AG04450 (cell line): ENCODE results near the gene PHC2. TPM values are rescaled to one million over a fixed set of nuclear protein-coding genes. Genes with fewer than 3 reads are reported as not detected.

Experiments
- CTCF ChIA-PET: fragments of 300-600, 350-600 bp; formaldehyde crosslinking; extraction: SDS; loops from one replicate; lab custom pipeline; 2022; ENCODE audit warnings: antibody characterized with exemption, inconsistent platforms; lab: Charles Lee
- POLR2A ChIA-PET: fragments of 350-600 bp; formaldehyde crosslinking; extraction: SDS; loops from one replicate; lab custom pipeline; 2021; ENCODE audit warnings: antibody characterized with exemption, inconsistent platforms; lab: Yijun Ruan, JAX
- DNase-seq: peaks from one replicate; pipeline ENCODE4 v3.0.0-alpha.2; 2011; ENCODE audit warnings: low read depth, low spot score
- H3K27ac ChIP-seq: one replicate; pipeline ENCODE4 v1.5.1; 2012; ENCODE audit warnings: low read depth, low read length, control low read depth
- H3K27me3 ChIP-seq: one replicate; pipeline ENCODE4 v1.6.0; 2012; ENCODE audit warnings: low read length; ENCODE audit not compliant: control insufficient read depth, insufficient read depth
- H3K4me3 ChIP-seq: 2 replicates; pipeline ENCODE4 v1.5.1; 2011; ENCODE audit warnings: mild to moderate bottlenecking, low read depth, low read length, control low read depth
- H3K9me3 ChIP-seq: 2 replicates; pipeline ENCODE4 v1.5.1; 2012; ENCODE audit warnings: low read length; ENCODE audit not compliant: control insufficient read depth, insufficient read depth
- polyA plus RNA-seq: library from polyadenylated mRNA; depleted of rRNA; stranded (reverse); fragments of >200 nt; gene quantifications from 2 replicates; pipeline ENCODE4 v1.2.3, GENCODE V29; 2011
- TF ChIP-seq, protein P1 (sequence below): IDR thresholded peaks from 2 replicates; pipeline ENCODE4 v1.5.1; 2011; ENCODE audit warnings: low read depth, low read length, control low read depth, inconsistent platforms

The PHC2 gene
- polyA plus RNA-seq, 1 experiment: 47.1 TPM

DNA sequence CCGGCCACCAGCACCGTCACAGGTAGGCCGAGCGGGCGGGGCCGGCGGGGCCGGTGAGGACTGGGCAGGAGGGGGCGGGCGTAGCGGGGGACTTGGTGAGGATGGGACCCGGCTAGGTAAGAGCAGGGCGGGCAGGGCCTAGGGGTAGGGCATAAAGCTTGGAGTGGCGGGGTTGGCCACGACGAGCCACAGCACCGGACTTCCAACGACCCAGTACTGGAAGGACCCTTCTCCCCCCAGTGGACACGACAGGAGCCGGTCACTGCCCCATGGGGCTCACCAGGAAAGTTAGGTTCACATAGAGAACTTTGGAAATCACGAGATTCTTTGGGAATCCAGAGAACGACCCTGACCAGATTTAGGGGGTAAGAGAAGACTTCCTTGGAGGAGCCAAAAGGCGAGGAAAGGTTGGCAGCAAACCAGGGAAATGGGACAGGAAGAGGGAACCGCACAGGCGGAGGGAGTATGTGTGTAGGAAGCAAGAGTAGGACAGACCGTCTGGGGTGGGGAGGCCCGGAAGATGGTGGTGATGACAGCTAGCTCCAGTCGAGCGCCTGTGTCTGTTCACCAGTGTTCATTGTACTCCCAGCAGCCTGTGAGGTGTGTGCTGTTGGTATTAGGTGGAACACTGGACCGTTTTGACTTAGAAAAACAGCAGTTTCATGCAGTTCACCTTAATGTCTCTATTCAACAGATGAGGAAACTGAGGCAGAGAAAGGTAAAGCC lies 154.2 kb downstream of the PHC2 start:
- Histone ChIP-seq H3K27me3 (no peaks in the 10 kb centered on the region), H3K27ac (no peak overlapping the region), H3K4me3 (no peak overlapping the region), H3K9me3 (no peaks in the 10 kb centered on the region; the same call in 1 of the 2 replicates)
- ChIA-PET POLR2A (no interaction called here), CTCF (interaction anchor here (1.6 kb wide), 1 partner anchor 19 kb away, joined by 9 read pairs; no protein-coding TSS in a partner anchor)
- TF ChIP-seq, protein P1, sequence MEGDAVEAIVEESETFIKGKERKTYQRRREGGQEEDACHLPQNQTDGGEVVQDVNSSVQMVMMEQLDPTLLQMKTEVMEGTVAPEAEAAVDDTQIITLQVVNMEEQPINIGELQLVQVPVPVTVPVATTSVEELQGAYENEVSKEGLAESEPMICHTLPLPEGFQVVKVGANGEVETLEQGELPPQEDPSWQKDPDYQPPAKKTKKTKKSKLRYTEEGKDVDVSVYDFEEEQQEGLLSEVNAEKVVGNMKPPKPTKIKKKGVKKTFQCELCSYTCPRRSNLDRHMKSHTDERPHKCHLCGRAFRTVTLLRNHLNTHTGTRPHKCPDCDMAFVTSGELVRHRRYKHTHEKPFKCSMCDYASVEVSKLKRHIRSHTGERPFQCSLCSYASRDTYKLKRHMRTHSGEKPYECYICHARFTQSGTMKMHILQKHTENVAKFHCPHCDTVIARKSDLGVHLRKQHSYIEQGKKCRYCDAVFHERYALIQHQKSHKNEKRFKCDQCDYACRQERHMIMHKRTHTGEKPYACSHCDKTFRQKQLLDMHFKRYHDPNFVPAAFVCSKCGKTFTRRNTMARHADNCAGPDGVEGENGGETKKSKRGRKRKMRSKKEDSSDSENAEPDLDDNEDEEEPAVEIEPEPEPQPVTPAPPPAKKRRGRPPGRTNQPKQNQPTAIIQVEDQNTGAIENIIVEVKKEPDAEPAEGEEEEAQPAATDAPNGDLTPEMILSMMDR: no peak
- no peak for DNase-seq

DNA sequence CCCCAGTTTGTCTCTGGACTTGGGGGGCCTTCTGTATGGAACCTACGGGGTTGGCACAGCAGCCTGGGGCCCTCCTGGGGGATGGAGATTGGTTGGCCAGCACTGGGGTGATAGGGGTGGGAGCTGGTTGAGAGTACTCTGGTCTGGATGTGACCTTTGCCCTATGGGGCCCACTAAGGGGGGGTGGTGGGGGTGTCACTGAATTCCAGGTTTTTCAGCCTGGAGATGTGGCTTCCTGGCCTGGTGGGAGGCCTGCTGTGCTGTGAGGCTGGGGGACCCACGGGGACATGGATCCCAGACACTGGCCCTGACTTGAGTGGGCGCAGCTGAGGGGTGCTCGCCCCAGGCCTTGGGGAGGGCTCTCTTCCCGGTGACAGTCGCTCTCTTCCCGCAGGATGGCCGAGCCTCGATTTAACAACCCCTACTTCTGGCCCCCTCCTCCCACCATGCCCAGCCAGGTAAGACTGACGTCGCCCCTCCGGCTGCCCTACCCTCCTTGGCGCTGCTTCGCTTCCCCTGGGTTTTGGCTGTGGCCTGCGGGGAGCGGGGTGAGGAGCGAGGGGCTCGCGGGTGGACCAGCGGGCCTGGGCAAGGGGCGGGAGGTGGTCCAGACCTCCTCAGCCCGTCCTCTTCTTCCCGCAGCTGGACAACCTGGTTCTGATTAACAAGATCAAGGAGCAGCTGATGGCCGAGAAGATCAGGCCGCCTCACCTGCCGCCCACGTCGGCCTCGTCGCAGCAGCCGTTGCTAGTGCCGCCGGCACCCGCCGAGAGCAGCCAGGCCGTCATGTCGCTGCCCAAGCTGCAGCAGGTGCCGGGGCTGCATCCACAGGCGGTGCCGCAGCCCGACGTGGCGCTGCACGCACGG lies 155.0 kb downstream of the PHC2 start:
- Histone ChIP-seq H3K27me3 (no peaks in the 10 kb centered on the region), H3K4me3 (no peak overlapping the region), H3K9me3 (no peaks in the 10 kb centered on the region; the same call in 1 of the 2 replicates), H3K27ac (no peak overlapping the region)
- DNase-seq: no peak
- ChIA-PET CTCF (interaction anchor here (0.8 kb wide), 1 partner anchor 194 kb away, joined by 4 read pairs; no protein-coding TSS in a partner anchor), POLR2A (no interaction called here)
- TF ChIP-seq, protein P1: no peak

DNA sequence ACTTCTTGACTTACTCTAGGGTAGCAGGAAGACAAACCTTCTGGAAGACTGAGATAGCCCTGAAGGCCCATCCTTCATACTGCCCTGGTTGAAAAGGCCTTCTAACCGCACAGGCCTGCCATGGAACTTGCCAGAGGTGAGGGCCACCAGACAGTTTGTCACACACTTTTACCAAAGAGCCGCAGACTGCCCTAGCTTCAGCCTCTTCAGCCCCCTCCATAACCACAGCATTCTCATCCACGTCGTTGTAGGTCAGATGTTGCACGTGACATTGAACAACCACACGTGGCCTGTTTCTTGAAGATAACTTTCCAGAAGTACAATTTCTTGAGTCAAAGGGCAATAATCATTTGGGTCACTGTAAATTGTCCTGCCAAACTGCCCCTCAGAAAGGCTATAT lies 155.7 kb downstream of the PHC2 start:
- H3K27me3 ChIP-seq: no peaks in the 10 kb centered on the region
- H3K4me3 ChIP-seq: no peak overlapping the region
- CTCF ChIA-PET: interaction anchor here (2.4 kb wide), 1 partner anchor 21 kb away, joined by 21 read pairs; no protein-coding TSS in a partner anchor
- H3K9me3 ChIP-seq: no peaks in the 10 kb centered on the region; the same call in 1 of the 2 replicates
- TF ChIP-seq, protein P1: no peak
- POLR2A ChIA-PET: no interaction called here
- no peak overlapping the region for H3K27ac ChIP-seq
- no peak for DNase-seq

DNA sequence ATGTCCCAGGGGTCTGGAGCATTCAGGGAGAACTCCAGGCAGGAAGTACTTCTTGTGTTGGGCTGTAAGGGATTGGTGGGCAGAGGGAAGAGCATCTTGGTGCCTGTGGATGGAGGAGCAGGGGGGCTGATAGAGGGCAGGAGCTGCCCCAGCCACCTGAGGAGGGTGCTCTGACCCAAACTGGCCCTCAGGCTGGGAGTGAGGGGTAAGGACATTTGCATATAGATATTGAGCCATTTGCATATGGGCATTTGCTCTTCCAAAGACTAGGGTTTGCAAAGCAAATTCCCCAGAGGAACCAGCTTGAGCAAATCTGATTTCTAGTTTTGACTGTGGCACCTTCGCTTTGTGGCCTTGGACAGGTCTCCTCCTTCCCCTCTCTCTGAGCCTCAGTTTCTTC lies 156.4 kb downstream of the PHC2 start:
- Histone ChIP-seq H3K9me3 (no peaks in the 10 kb centered on the region; the same call in 1 of the 2 replicates), H3K4me3 (no peak overlapping the region), H3K27me3 (no peaks in the 10 kb centered on the region), H3K27ac (no peak overlapping the region)
- no peak for DNase-seq
- ChIA-PET CTCF (interaction anchor here (0.6 to 2.4 kb wide), 2 partner anchors 21 to 147 kb away, joined by 3 to 21 read pairs; no protein-coding TSS in a partner anchor), POLR2A (no interaction called here)
- TF ChIP-seq, protein P1: no peak
